NT2/D1 (cell line): ENCODE data around the gene POLR1H.

Experiments used
- YY1 ChIP-seq: IDR thresholded peaks from 2 replicates; pipeline ENCODE4 v1.6.1; 2011; ENCODE audit not compliant: insufficient read length, insufficient read depth
- ZNF274 ChIP-seq: IDR thresholded peaks from 2 replicates; pipeline ENCODE4 v1.6.1; 2011; ENCODE audit warnings: mild to moderate bottlenecking, low read depth, low read length

- TF ChIP-seq YY1 (no peak), ZNF274 (no peak)
Measured at GRCh38 chr6:30073489-30074235, 12.6 kb downstream of the POLR1H start.
